Measurements from ENCODE around the gene SMTN.
"Not testable (repeated sequence)": the region's sequence is repeated elsewhere in the genome, so short reads cannot be mapped to it uniquely, and the experiment has no call there.

The SMTN gene

GRCh38 chr22:31090217-31091085, 9.3 kb downstream of the SMTN start:
- DNase-seq (ENCODE audit: low read depth, low spot score), result no peak

GRCh38 chr22:31091106-31091975, 10.2 kb downstream of the SMTN start:
- no peak for DNase-seq (ENCODE audit: low read depth, low spot score)

GRCh38 chr22:31092161-31092560, 11.0 kb downstream of the SMTN start:
- DNase-seq (ENCODE audit: low read depth, low spot score), result no peak

GRCh38 chr22:31093086-31093850, 12.2 kb downstream of the SMTN start:
- DNase-seq (ENCODE audit: low read depth, low spot score), result no peak

- no peak for DNase-seq (ENCODE audit: low read depth, low spot score)
These were observed 13.0 kb downstream of the SMTN start for GRCh38 chr22:31094021-31094551.

- no peak for DNase-seq (ENCODE audit: low read depth, low spot score)
These were observed 13.6 kb downstream of the SMTN start for GRCh38 chr22:31094741-31095140.

GRCh38 chr22:31095637-31096249, 14.6 kb downstream of the SMTN start:
- no peak for DNase-seq (ENCODE audit: low read depth, low spot score)

- DNase-seq (ENCODE audit: low read depth, low spot score), result no peak
These were observed 15.7 kb downstream of the SMTN start for GRCh38 chr22:31096657-31097279.

GRCh38 chr22:31097539-31097938, 16.4 kb downstream of the SMTN start:
- DNase-seq (ENCODE audit: low read depth, low spot score), result not testable (repeated sequence)

- DNase-seq (ENCODE audit: low read depth, low spot score), result no peak
These were observed 17.0 kb downstream of the SMTN start for GRCh38 chr22:31097941-31098631.

- DNase-seq (ENCODE audit: low read depth, low spot score), result no peak
These were observed 17.6 kb downstream of the SMTN start for GRCh38 chr22:31098632-31099110.

- DNase-seq (ENCODE audit: low read depth, low spot score), result no peak
These were observed 18.3 kb downstream of the SMTN start for GRCh38 chr22:31099386-31099785.

GRCh38 chr22:31099841-31100761, 19.0 kb downstream of the SMTN start:
- DNase-seq (ENCODE audit: low read depth, low spot score), result no peak

- no peak for DNase-seq (ENCODE audit: low read depth, low spot score)
These were observed 19.8 kb downstream of the SMTN start for GRCh38 chr22:31100762-31101525.

- no peak for DNase-seq (ENCODE audit: low read depth, low spot score)
These were observed 21.4 kb downstream of the SMTN start for GRCh38 chr22:31102441-31103081.

GRCh38 chr22:31103111-31103510, 22.0 kb downstream of the SMTN start:
- no peak for DNase-seq (ENCODE audit: low read depth, low spot score)

- DNase-seq (ENCODE audit: low read depth, low spot score), result no peak
These were observed 23.0 kb downstream of the SMTN start for GRCh38 chr22:31103899-31104694.

Measured in brain pericyte (primary cell).